ENCODE measurements around the gene XPO5. TPM values are rescaled to one million over a fixed set of nuclear protein-coding genes. Genes with fewer than 3 reads are reported as not detected.

XPO5 gene
- total RNA-seq, 2 donors from 2014 or later, result 67.3 to 109 TPM

Other genes with a start within 250 kb of the XPO5 start
- 10 to 100 TPM; 11.2 to 21.0 TPM for gene ZNF318, start 206.4 kb downstream of the XPO5 start, total RNA-seq
- gene ABCC10, start 148.5 kb downstream of the XPO5 start, total RNA-seq, result 10 to 100 TPM; 41.2 to 47.9 TPM
- gene DLK2, start 120.5 kb downstream of the XPO5 start, total RNA-seq, result 1 to 10 TPM; 1.3 to 2.8 TPM
- gene TJAP1, start 98.5 kb downstream of the XPO5 start, total RNA-seq, result 10 to 100 TPM; 37.8 to 38.4 TPM
- under 1 TPM; 0.26 to 0.35 TPM for gene LRRC73, start 65.7 kb downstream of the XPO5 start, total RNA-seq
- gene YIPF3, start 59.1 kb downstream of the XPO5 start, total RNA-seq, result 10 to 100 TPM; 51.5 to 66.7 TPM
- gene POLR1C, start 58.9 kb downstream of the XPO5 start, total RNA-seq, result 10 to 100 TPM; 30.1 to 67.8 TPM
- gene POLH, start 147 bp upstream of the XPO5 start, total RNA-seq, result 10 to 100 TPM; 55.5 to 67.8 TPM
- 10 to 100 TPM; 64.2 to 67.3 TPM for gene GTPBP2, start 53.2 kb upstream of the XPO5 start, total RNA-seq
- 10 to 100 TPM; 44.4 to 44.7 TPM for gene MAD2L1BP, start 59.8 kb upstream of the XPO5 start, total RNA-seq
- under 1 TPM; 0.09 to 0.66 TPM for gene RSPH9, start 69.0 kb upstream of the XPO5 start, total RNA-seq
- 10 to 100 TPM; 31.2 to 46.7 TPM for gene MRPS18A, start 111.8 kb upstream of the XPO5 start, total RNA-seq
- 100 to 1,000 TPM in 1 of 2 donors, 10 to 100 TPM in 1; 48.7 to 142 TPM for gene VEGFA, start 194.2 kb upstream of the XPO5 start, total RNA-seq